B cell (primary cell): ENCODE data around the gene METTL3. TPM values are rescaled to one million over a fixed set of nuclear protein-coding genes. Genes with fewer than 3 reads are reported as not detected.

ENCODE experiments used
- ATAC-seq: fragments of 200-7000 bp; cut with Tn5 transposase; one replicate; pipeline ENCODE4 v1.10.0; 2021; ENCODE audit warnings: low read depth, mild to moderate bottlenecking, moderate number of reproducible peaks, moderate library complexity
- CTCF ChIA-PET: fragments of 350-600 bp; sonication (Branson Sonifier 250); formaldehyde crosslinking; loops from one replicate; lab custom pipeline; 2021; ENCODE audit warnings: antibody characterized with exemption, inconsistent platforms; lab: Charles Lee
- POLR2A ChIA-PET: fragments of 350-600 bp; sonication (Branson Sonifier 250); formaldehyde crosslinking; loops from one replicate; lab custom pipeline; 2021; ENCODE audit warnings: antibody characterized with exemption; lab: Charles Lee
- DNase-seq: peaks from one replicate; pipeline ENCODE4 v3.0.0; 2013
- H2AFZ ChIP-seq: 2 replicates; pipeline ENCODE4 v1.6.1; 2012; ENCODE audit warnings: mild to moderate bottlenecking, low read depth, low read length; ENCODE audit not compliant: insufficient read depth, poor library complexity, severe bottlenecking
- H3K27ac ChIP-seq, 2 donors: 1 replicate in 1 of 2; 2 replicates in 1 of 2; pipeline ENCODE4 v1.5.1; 2012 to 2013; ENCODE audit warnings: low read length in 2 of 2, mild to moderate bottlenecking in 2 of 2, moderate library complexity in 1 of 2
- H3K27me3 ChIP-seq, 4 experiments: fragments of 200-600 bp in 1 of 4; sonication (generic) in 1 of 4; replicated peaks in 1 of 4; 1 replicate in 2 of 4; 2 replicates in 2 of 4; pipeline versions ENCODE4 v1.6.1 to v1.7.0; 2013 to 2016; ENCODE audit warnings: low read length in 3 of 4, mild to moderate bottlenecking in 2 of 4, mixed read lengths in 1 of 4, moderate library complexity in 1 of 4; ENCODE audit not compliant: insufficient read depth in 4 of 4, control insufficient read depth in 3 of 4; ENCODE audit errors: control extremely low read depth in 1 of 4
- H3K36me3 ChIP-seq, 2 experiments: replicated peaks in 1 of 2; 1 replicate in 1 of 2; 2 replicates in 1 of 2; pipeline versions ENCODE4 v1.6.1 to v1.7.1; 2013; ENCODE audit warnings: low read length in 1 of 2; ENCODE audit not compliant: insufficient read depth in 2 of 2, control insufficient read depth in 1 of 2; ENCODE audit errors: control extremely low read depth in 1 of 2, extremely low read depth in 1 of 2
- H3K4me1 ChIP-seq, 2 donors: fragments of 200-600 bp in 1 of 2; sonication (generic) in 1 of 2; 1 replicate in 1 of 2; 2 replicates in 1 of 2; pipeline versions ENCODE4 v1.5.1 to v1.6.1; 2013 to 2017; ENCODE audit warnings: low read length in 2 of 2; ENCODE audit not compliant: control insufficient read depth in 2 of 2, insufficient read depth in 2 of 2
- H3K4me2 ChIP-seq: replicated peaks from 2 replicates; pipeline ENCODE3; 2012; ENCODE audit warnings: mild to moderate bottlenecking, low read depth, low read length; ENCODE audit not compliant: poor library complexity, severe bottlenecking
- H3K4me3 ChIP-seq, 5 experiments: fragments of 200-600 bp in 1 of 5; sonication (generic) in 1 of 5; 1 replicate in 3 of 5; 2 replicates in 2 of 5; pipeline versions ENCODE4 v1.5.1 to v1.7.0; 2011 to 2016; ENCODE audit warnings: low read length in 4 of 5, mild to moderate bottlenecking in 4 of 5, low read depth in 2 of 5, control low read depth in 1 of 5, moderate library complexity in 1 of 5; ENCODE audit not compliant: insufficient read depth in 1 of 5; ENCODE audit errors: control extremely low read depth in 1 of 5, extremely low read depth in 1 of 5
- H3K79me2 ChIP-seq: fragments of 200-600 bp; sonication (generic); one replicate; pipeline ENCODE4 v1.6.0; 2016; ENCODE audit warnings: low read length; ENCODE audit not compliant: control insufficient read depth, insufficient read depth
- H3K9ac ChIP-seq: fragments of 200-600 bp; sonication (generic); 2 replicates; pipeline ENCODE4 v1.6.1; 2017; ENCODE audit warnings: mild to moderate bottlenecking, low read length, moderate library complexity
- H3K9me3 ChIP-seq, 3 donors: one replicate each; pipeline versions ENCODE4 v1.6.1 to v1.7.1; 2013; ENCODE audit warnings: low read length in 2 of 3; ENCODE audit not compliant: control insufficient read depth in 2 of 3, insufficient read depth in 1 of 3; ENCODE audit errors: control extremely low read depth in 1 of 3
- H4K20me1 ChIP-seq: 2 replicates; pipeline ENCODE4 v1.6.0; 2012; ENCODE audit warnings: mild to moderate bottlenecking, low read length; ENCODE audit not compliant: insufficient read depth, control insufficient read depth, poor library complexity, severe bottlenecking
- H3K27ac Mint-ChIP-seq: one replicate; pipeline ENCODE4 v1.8.0; 2021; ENCODE audit warnings: mixed read lengths
- H3K27me3 Mint-ChIP-seq: one replicate; pipeline ENCODE4 v1.8.0; 2021; ENCODE audit warnings: mixed read lengths
- H3K4me1 Mint-ChIP-seq: one replicate; pipeline ENCODE4 v1.8.0; 2021; ENCODE audit warnings: mixed read lengths
- H3K4me3 Mint-ChIP-seq: one replicate; pipeline ENCODE4 v1.8.0; 2021; ENCODE audit warnings: mixed read lengths
- H3K9me3 Mint-ChIP-seq: one replicate; pipeline ENCODE4 v1.8.0; 2022; ENCODE audit warnings: mixed read lengths; ENCODE audit not compliant: insufficient read depth
- EZH2 ChIP-seq: IDR thresholded peaks from 2 replicates; pipeline ENCODE4 v1.6.1; 2012; ENCODE audit warnings: borderline replicate concordance, low read depth, mild to moderate bottlenecking, moderate library complexity, low read length; ENCODE audit not compliant: insufficient read depth, poor library complexity, severe bottlenecking
- WGBS: methylation state at CpG from one replicate; pipeline ENCODE4 v1.1.5; 2013; ENCODE audit warnings: missing lambda C conversion rate; ENCODE audit not compliant: insufficient coverage; 5-methylcytosine and 5-hydroxymethylcytosine counted together
- intact Hi-C: fragments of 100-400 bp; cut with micrococcal nuclease; formaldehyde crosslinking; loops from one replicate; pipeline ENCODE4 v1.10.0; 2022
- polyA plus RNA-seq: library from polyadenylated mRNA; depleted of rRNA; stranded (reverse); fragments of >200 nt; gene quantifications from 2 replicates; pipeline ENCODE4 v1.2.3, GENCODE V29; 2012
- total RNA-seq, 2 donors: library from RNA; stranded (reverse); fragments of 120-200 nt in 1 of 2; gene quantifications; 1 replicate in 1 of 2; 2 replicates in 1 of 2; pipeline versions ENCODE4 v1.2.3 to v1.2.4, GENCODE V29; 2013 to 2022
- TF ChIP-seq, protein P1 (sequence below): fragments of 200-600 bp; IDR thresholded peaks from one replicate; pipeline ENCODE4 v1.8.0; 2022; ENCODE audit warnings: antibody characterized with exemption, mild to moderate bottlenecking

METTL3 gene
- total and polyA plus RNA-seq, 2 donors (not counting 1 experiment from before 2014, with no cell fraction given): 118 to 161 TPM

DNA sequence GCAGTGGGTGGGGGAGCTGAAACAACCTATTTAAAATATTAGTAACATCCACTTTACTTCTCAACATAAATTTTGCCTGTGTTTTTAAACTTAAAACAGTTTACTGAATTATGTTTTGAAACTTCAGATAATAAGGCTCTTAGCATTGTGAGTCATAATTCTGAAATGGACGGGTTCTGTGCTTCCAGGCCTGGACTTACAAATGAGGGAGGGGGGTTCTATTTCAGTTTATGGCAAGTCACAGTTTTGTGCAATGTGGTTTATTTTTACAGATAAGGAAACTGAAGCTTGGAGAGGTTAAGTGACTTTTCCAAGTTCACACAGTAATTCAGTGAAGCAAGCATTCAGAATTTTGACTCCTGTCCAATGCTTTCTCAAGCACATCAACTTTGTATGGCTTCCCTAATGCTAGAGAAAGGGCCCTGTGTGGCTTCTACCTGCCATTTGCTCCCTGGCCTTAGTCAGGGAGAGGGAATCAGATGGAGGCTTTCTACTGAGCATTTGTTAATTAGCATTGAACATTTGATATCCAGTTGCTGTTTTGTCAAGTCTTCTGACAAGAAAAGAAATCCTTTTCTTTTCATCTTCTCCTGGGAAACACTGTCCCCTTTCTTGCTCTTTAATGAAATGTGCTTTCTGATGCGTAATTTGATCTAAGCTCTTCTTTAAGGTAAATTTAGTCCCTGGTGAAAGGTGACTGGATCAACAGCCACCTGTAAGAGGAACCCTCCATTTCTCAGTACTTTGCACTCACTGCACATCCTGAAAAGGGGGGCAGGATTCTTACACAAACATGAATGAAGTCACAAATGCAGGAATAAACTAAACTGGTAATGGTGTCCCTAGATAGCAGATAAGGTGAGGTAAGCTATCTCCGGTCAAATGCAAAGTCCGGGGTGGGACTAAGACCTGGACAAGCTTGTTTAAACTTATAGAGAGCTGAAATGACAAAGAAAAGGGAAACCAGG, 17.5 kb upstream of the METTL3 start:
- H3K27me3 Mint-ChIP-seq: peaks cover 28% of the 10 kb centered on the region
- Histone ChIP-seq H3K27me3 (peaks cover 0 to 9% (median 4%) of the 10 kb centered on the region in 4 experiments), H3K36me3 (no peaks in the 10 kb centered on the region), H4K20me1 (no peaks in the 10 kb centered on the region), H3K4me3 (no peak overlapping the region), H3K79me2 (no peaks in the 10 kb centered on the region), H3K27ac (no peak overlapping the region), H3K9me3 (no peaks in the 10 kb centered on the region), H3K4me1 (peaks cover 8 to 11% of the 10 kb centered on the region in 2 donors), H3K4me2 (no peak overlapping the region), H3K9ac (no peak overlapping the region), H2AFZ (peak overlapping the region; percentile 28)
- ChIA-PET POLR2A (no interaction called here), CTCF (interaction anchor here (0.6 to 1.1 kb wide), 3 partner anchors 30 to 31 kb away, joined by 3 to 4 read pairs (median 3); no protein-coding TSS in a partner anchor)
- no peak overlapping the region for H3K27ac Mint-ChIP-seq
- TF ChIP-seq, protein P1, sequence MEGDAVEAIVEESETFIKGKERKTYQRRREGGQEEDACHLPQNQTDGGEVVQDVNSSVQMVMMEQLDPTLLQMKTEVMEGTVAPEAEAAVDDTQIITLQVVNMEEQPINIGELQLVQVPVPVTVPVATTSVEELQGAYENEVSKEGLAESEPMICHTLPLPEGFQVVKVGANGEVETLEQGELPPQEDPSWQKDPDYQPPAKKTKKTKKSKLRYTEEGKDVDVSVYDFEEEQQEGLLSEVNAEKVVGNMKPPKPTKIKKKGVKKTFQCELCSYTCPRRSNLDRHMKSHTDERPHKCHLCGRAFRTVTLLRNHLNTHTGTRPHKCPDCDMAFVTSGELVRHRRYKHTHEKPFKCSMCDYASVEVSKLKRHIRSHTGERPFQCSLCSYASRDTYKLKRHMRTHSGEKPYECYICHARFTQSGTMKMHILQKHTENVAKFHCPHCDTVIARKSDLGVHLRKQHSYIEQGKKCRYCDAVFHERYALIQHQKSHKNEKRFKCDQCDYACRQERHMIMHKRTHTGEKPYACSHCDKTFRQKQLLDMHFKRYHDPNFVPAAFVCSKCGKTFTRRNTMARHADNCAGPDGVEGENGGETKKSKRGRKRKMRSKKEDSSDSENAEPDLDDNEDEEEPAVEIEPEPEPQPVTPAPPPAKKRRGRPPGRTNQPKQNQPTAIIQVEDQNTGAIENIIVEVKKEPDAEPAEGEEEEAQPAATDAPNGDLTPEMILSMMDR: no peak
- no peak for TF ChIP-seq EZH2
- H3K4me1 Mint-ChIP-seq: peaks cover 12% of the 10 kb centered on the region
- intact Hi-C loops: no loop called here
- no peak overlapping the region for H3K4me3 Mint-ChIP-seq
- DNase-seq (no peak), ATAC-seq (no peak)
- H3K9me3 Mint-ChIP-seq: no peaks in the 10 kb centered on the region
- WGBS: 92% methylated on average over 3 of the region's 4 CpGs

- ChIA-PET POLR2A (no interaction called here), CTCF (interaction anchor here (0.9 to 1.1 kb wide), 2 partner anchors 29 to 32 kb away, joined by 3 to 6 read pairs; no protein-coding TSS in a partner anchor)
- no peaks in the 10 kb centered on the region for H3K36me3 ChIP-seq
- H3K4me1 ChIP-seq: peaks cover 8 to 11% of the 10 kb centered on the region in 2 donors
- H3K27ac ChIP-seq: no peak overlapping the region
- H2AFZ ChIP-seq: peak overlapping the region; percentile 96
- no peak for DNase-seq
- H3K4me2 ChIP-seq: peak overlapping the region; percentile 99
- H3K4me3 ChIP-seq: no peak overlapping the region
- no peaks in the 10 kb centered on the region for H3K9me3 ChIP-seq
- H3K27ac Mint-ChIP-seq: no peak overlapping the region
- TF ChIP-seq, protein P1: no peak
- no peak for TF ChIP-seq EZH2
- ATAC-seq: no peak
- peak overlapping the region; percentile 70 for H3K9ac ChIP-seq
- peaks cover 32% of the 10 kb centered on the region for H3K27me3 Mint-ChIP-seq
- no peaks in the 10 kb centered on the region for H3K79me2 ChIP-seq
- no CpG with 5 or more reads among the region's 1 CpG for WGBS
- H3K27me3 ChIP-seq: peaks cover 0 to 9% (median 2%) of the 10 kb centered on the region in 4 experiments
- H3K4me1 Mint-ChIP-seq: peaks cover 12% of the 10 kb centered on the region
- intact Hi-C loops: no loop called here
- H3K9me3 Mint-ChIP-seq: no peaks in the 10 kb centered on the region
- no peaks in the 10 kb centered on the region for H4K20me1 ChIP-seq
- peak overlapping the region; percentile 88 for H3K4me3 Mint-ChIP-seq
These were observed 16.2 kb upstream of the METTL3 start for GRCh38 chr14:21527318-21527679.
